Measurements from ENCODE around the gene WDR88.
A peak's percentile ranks its signal among the peaks of the same experiment; 100 is the strongest.

WDR88 gene

GRCh38 chr19:33202546-33203507 lies 70.9 kb downstream of the WDR88 start:
- TF ChIP-seq CTBP1 (IDR thresholded peaks at IDR 0.05; ENCODE audit: borderline replicate concordance) (no peak), L3MBTL2 (conservative IDR thresholded peaks at IDR 0.05) (no peak), SUZ12 (IDR thresholded peaks at IDR 0.05) (no peak), NFRKB (IDR thresholded peaks at IDR 0.05) (no peak), ARNT (IDR thresholded peaks at IDR 0.05) (no peak), TARDBP (IDR thresholded peaks at IDR 0.05) (peak; percentile 58; the same call in 1 of the 2 replicates)
- no peak for DNase-seq (ENCODE audit: extremely low spot score)
- POLR2A ChIA-PET: no interaction called here
- CTCF ChIA-PET: no interaction called here

DNA sequence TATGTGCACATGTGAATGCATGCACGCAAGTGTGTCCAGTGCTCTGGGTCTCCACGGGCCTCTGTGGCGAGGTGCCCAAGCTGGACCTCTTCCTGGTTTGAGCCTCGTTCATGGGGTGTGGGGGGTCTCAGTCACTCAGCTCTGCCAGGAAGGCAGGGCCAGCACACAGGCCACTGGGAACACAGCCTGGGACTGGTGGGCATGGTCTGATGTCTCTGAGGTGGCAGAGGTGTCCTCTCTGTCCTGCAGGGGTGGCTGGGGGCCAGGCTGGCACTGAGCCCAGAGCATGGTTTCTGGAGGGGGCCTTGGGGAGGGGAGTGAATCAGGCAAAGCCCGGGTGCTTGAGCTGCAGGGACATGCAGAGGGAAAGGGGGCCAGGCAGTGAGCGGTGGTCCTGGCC lies 71.6 kb downstream of the WDR88 start:
- CTCF ChIA-PET: no interaction called here
- POLR2A ChIA-PET: no interaction called here
- no peak for DNase-seq (ENCODE audit: extremely low spot score)
- TF ChIP-seq SP1 (IDR thresholded peaks at IDR 0.05) (no peak), TARDBP (IDR thresholded peaks at IDR 0.05) (no peak), FOXK2 (IDR thresholded peaks at IDR 0.05) (no peak), L3MBTL2 (conservative IDR thresholded peaks at IDR 0.05) (no peak), FOXA1 (IDR thresholded peaks at IDR 0.05) (no peak), ELF4 (IDR thresholded peaks at IDR 0.05) (no peak), SUZ12 (IDR thresholded peaks at IDR 0.05) (no peak), NFRKB (IDR thresholded peaks at IDR 0.05) (no peak), ZNF384 (IDR thresholded peaks at IDR 0.05) (no peak), BHLHE40 (IDR thresholded peaks at IDR 0.05; ENCODE audit: borderline replicate concordance) (no peak), PKNOX1 (IDR thresholded peaks at IDR 0.05) (no peak)

- no peak for DNase-seq (ENCODE audit: extremely low spot score)
- no peak for TF ChIP-seq L3MBTL2 (conservative IDR thresholded peaks at IDR 0.05)
- TF ChIP-seq ARNT (IDR thresholded peaks at IDR 0.05): no peak
- no peak for TF ChIP-seq SUZ12 (IDR thresholded peaks at IDR 0.05)
- TF ChIP-seq FOXA1 (IDR thresholded peaks at IDR 0.05): no peak
- TF ChIP-seq PKNOX1 (IDR thresholded peaks at IDR 0.05): no peak
- no peak for TF ChIP-seq FOXK2 (IDR thresholded peaks at IDR 0.05)
- no peak for TF ChIP-seq ZNF384 (IDR thresholded peaks at IDR 0.05)
- no peak for TF ChIP-seq CTBP1 (IDR thresholded peaks at IDR 0.05; ENCODE audit: borderline replicate concordance)
- TF ChIP-seq BHLHE40 (IDR thresholded peaks at IDR 0.05; ENCODE audit: borderline replicate concordance): no peak
- no peak for TF ChIP-seq TARDBP (IDR thresholded peaks at IDR 0.05)
- no peak for TF ChIP-seq LEF1 (IDR thresholded peaks at IDR 0.05; ENCODE audit: borderline replicate concordance)
- no peak for TF ChIP-seq ELF4 (IDR thresholded peaks at IDR 0.05)
- no peak for TF ChIP-seq FOXM1 (IDR thresholded peaks at IDR 0.05; ENCODE audit: borderline replicate concordance)
- TF ChIP-seq SP1 (IDR thresholded peaks at IDR 0.05): no peak
- TF ChIP-seq HDGF (IDR thresholded peaks at IDR 0.05; ENCODE audit: borderline replicate concordance): no peak
- no peak for TF ChIP-seq NFRKB (IDR thresholded peaks at IDR 0.05)
- POLR2A ChIA-PET: no interaction called here
- CTCF ChIA-PET: no interaction called here
Observed at GRCh38 chr19:33204136-33204973, 72.4 kb downstream of the WDR88 start.

DNA sequence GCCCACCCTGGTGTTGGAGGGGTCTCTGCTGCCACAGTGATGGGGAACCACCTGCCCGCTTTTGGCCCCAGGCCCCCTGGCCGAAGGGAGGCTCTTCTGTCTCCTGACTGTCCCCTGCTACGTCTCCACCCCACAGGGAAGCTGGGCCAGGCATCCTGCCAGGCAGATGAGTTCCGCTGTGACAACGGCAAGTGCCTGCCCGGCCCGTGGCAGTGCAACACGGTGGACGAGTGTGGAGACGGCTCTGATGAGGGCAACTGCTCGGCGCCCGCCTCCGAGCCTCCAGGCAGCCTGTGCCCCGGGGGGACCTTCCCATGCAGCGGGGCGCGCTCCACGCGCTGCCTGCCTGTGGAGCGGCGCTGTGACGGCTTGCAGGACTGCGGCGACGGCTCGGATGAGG lies 73.2 kb downstream of the WDR88 start:
- CTCF ChIA-PET: no interaction called here
- DNase-seq (ENCODE audit: extremely low spot score): no peak
- no peak for TF ChIP-seq FOXA1 (IDR thresholded peaks at IDR 0.05)
- TF ChIP-seq TARDBP (IDR thresholded peaks at IDR 0.05): no peak
- no peak for TF ChIP-seq L3MBTL2 (conservative IDR thresholded peaks at IDR 0.05)
- no peak for TF ChIP-seq SP1 (IDR thresholded peaks at IDR 0.05)
- TF ChIP-seq ELF4 (IDR thresholded peaks at IDR 0.05): no peak
- POLR2A ChIA-PET: no interaction called here

- ChIA-PET CTCF (no interaction called here), POLR2A (no interaction called here)
- no peak for DNase-seq (ENCODE audit: extremely low spot score)
- TF ChIP-seq TARDBP (IDR thresholded peaks at IDR 0.05) (no peak), LEF1 (IDR thresholded peaks at IDR 0.05; ENCODE audit: borderline replicate concordance) (no peak), L3MBTL2 (conservative IDR thresholded peaks at IDR 0.05) (no peak), ARNT (IDR thresholded peaks at IDR 0.05) (no peak), FOXK2 (IDR thresholded peaks at IDR 0.05) (no peak), SP1 (IDR thresholded peaks at IDR 0.05) (no peak), FOXM1 (IDR thresholded peaks at IDR 0.05; ENCODE audit: borderline replicate concordance) (no peak), CTBP1 (IDR thresholded peaks at IDR 0.05; ENCODE audit: borderline replicate concordance) (no peak)
Observed at GRCh38 chr19:33205531-33206260, 73.8 kb downstream of the WDR88 start.

GRCh38 chr19:33206261-33207039 lies 74.5 kb downstream of the WDR88 start:
- ChIA-PET POLR2A (no interaction called here), CTCF (no interaction called here)
- TF ChIP-seq FOXM1 (IDR thresholded peaks at IDR 0.05; ENCODE audit: borderline replicate concordance) (no peak), CTBP1 (IDR thresholded peaks at IDR 0.05; ENCODE audit: borderline replicate concordance) (no peak), ZNF384 (IDR thresholded peaks at IDR 0.05) (no peak), ARNT (IDR thresholded peaks at IDR 0.05) (no peak), FOXA1 (IDR thresholded peaks at IDR 0.05) (no peak), SUZ12 (IDR thresholded peaks at IDR 0.05) (no peak), TARDBP (IDR thresholded peaks at IDR 0.05) (no peak), SP1 (IDR thresholded peaks at IDR 0.05) (no peak), BHLHE40 (IDR thresholded peaks at IDR 0.05; ENCODE audit: borderline replicate concordance) (no peak), L3MBTL2 (conservative IDR thresholded peaks at IDR 0.05) (no peak), LEF1 (IDR thresholded peaks at IDR 0.05; ENCODE audit: borderline replicate concordance) (no peak), HDGF (IDR thresholded peaks at IDR 0.05; ENCODE audit: borderline replicate concordance) (no peak), NFRKB (IDR thresholded peaks at IDR 0.05) (no peak), FOXK2 (IDR thresholded peaks at IDR 0.05) (no peak), PKNOX1 (IDR thresholded peaks at IDR 0.05) (no peak), ELF4 (IDR thresholded peaks at IDR 0.05) (no peak)
- no peak for DNase-seq (ENCODE audit: extremely low spot score)

All from HEK293T (cell line).